Gastrocnemius medialis (tissue), 4 donors: ENCODE data around the gene CD8A.

Experiments
- POLR2A ChIP-seq, 2 donors: fragments of 450-650 bp; IDR thresholded peaks; one replicate each; pipeline ENCODE4 v1.6.1; 2017; ENCODE audit warnings: antibody characterized with exemption in 2 of 2, mild to moderate bottlenecking in 2 of 2, moderate library complexity in 2 of 2
- TF ChIP-seq, protein P1 (sequence below), 5 experiments: fragments of 450-650 bp in 3 of 5; fragments of 200-600 bp in 2 of 5; sonication (generic) in 2 of 5; IDR thresholded peaks in 4 of 5; conservative IDR thresholded peaks in 1 of 5; 1 replicate in 4 of 5; 2 replicates in 1 of 5; pipeline ENCODE4 v1.5.1; 2016 to 2019; ENCODE audit warnings: antibody characterized with exemption in 5 of 5, mild to moderate bottlenecking in 3 of 5, moderate library complexity in 3 of 5

DNA sequence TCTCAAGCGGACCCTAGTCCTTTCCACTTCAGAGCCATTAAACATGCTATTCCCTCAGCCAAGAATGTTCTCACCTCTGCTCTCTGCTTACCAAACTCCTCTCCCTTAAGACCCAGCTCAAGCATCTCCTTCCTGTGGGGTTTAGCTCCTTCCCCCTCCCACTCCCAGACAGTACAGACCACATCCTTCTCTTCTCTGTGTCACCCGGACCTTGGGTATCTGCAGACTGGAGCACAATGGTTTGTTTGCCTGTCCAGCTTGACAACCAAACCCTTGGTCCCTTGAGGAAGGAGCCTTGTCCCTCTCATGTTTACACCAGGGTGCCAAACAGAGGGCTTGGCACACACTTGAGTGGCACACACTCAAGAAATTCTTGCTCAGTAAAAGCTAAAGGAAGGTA is 4.1 kb upstream of the CD8A start:
- TF ChIP-seq, protein P1, sequence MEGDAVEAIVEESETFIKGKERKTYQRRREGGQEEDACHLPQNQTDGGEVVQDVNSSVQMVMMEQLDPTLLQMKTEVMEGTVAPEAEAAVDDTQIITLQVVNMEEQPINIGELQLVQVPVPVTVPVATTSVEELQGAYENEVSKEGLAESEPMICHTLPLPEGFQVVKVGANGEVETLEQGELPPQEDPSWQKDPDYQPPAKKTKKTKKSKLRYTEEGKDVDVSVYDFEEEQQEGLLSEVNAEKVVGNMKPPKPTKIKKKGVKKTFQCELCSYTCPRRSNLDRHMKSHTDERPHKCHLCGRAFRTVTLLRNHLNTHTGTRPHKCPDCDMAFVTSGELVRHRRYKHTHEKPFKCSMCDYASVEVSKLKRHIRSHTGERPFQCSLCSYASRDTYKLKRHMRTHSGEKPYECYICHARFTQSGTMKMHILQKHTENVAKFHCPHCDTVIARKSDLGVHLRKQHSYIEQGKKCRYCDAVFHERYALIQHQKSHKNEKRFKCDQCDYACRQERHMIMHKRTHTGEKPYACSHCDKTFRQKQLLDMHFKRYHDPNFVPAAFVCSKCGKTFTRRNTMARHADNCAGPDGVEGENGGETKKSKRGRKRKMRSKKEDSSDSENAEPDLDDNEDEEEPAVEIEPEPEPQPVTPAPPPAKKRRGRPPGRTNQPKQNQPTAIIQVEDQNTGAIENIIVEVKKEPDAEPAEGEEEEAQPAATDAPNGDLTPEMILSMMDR (IDR thresholded peaks at IDR 0.05 in 4 of 5, conservative IDR thresholded peaks at IDR 0.05 in 1 of 5): no peak
- no peak for TF ChIP-seq POLR2A (IDR thresholded peaks at IDR 0.05)
